ENCODE results near the gene MYOC. TPM values are rescaled to one million over a fixed set of nuclear protein-coding genes. Genes with fewer than 3 reads are reported as not detected.
"Not testable (repeated sequence)": the region's sequence is repeated elsewhere in the genome, so short reads cannot be mapped to it uniquely, and the experiment has no call there.

Gene MYOC
- total RNA-seq, 3 donors from 2014 or later = 0.75 to 3.8 (median 0.75) TPM

DNA sequence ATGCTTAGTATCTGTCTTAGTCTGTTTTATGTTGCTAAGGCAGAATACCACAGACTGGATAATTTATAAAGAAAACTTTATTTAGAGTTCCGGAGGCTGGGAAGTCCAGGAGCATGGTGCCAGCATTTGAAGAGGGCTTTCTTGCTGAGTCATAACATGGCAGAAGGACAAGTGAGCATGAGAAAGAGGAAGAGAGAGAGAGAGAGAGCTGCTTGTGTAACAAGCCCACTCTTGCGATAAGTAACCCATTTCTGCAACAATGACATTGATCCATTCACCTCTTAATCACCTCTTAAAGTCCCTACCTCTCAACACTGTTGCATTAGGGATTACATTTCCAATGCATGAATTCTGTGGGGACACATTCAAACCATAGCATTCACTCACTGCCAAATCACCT, 42.1 kb downstream of the MYOC start:
- intact Hi-C loops (cut with DNase I, micrococcal nuclease) = no loop called here
- TF ChIP-seq, protein P1, sequence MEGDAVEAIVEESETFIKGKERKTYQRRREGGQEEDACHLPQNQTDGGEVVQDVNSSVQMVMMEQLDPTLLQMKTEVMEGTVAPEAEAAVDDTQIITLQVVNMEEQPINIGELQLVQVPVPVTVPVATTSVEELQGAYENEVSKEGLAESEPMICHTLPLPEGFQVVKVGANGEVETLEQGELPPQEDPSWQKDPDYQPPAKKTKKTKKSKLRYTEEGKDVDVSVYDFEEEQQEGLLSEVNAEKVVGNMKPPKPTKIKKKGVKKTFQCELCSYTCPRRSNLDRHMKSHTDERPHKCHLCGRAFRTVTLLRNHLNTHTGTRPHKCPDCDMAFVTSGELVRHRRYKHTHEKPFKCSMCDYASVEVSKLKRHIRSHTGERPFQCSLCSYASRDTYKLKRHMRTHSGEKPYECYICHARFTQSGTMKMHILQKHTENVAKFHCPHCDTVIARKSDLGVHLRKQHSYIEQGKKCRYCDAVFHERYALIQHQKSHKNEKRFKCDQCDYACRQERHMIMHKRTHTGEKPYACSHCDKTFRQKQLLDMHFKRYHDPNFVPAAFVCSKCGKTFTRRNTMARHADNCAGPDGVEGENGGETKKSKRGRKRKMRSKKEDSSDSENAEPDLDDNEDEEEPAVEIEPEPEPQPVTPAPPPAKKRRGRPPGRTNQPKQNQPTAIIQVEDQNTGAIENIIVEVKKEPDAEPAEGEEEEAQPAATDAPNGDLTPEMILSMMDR (IDR thresholded peaks at IDR 0.05) = no peak

DNA sequence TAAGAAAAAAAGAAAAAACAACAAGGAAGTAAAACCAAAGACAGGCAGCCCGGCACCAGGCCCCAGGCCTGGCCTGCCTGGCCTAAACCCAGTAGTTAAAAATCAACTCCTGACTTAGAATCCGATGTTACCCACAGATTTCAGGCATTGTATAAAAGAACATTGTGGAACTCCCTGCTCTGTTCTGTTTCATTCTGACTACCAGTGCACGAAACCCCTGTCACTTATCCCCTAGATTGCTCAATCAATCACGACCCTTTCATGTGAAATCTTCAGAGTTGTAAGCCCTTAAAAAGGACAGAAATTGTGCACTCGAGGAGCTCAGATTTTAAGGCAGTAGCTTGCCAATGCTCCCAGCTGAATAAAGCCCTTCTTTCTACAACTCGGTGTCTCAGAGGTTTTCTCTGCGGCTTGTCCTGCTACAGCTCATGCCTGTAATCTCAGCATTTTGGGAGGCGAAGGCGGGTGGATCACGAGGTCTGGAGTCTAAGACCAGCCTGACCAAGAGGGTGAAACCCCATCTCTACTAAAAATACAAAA, 46.0 kb downstream of the MYOC start:
- no peak for DNase-seq
- intact Hi-C loops (cut with DNase I, micrococcal nuclease) = no loop called here
- no peak for ATAC-seq
- no peak overlapping the region for H3K4me3 ChIP-seq
- H3K4me1 ChIP-seq (ENCODE audit: low read depth) = no peaks in the 10 kb centered on the region
- H3K9me3 ChIP-seq = no peaks in the 10 kb centered on the region
- TF ChIP-seq, protein P1 (IDR thresholded peaks at IDR 0.05) = no peak
- no peaks in the 10 kb centered on the region for H3K36me3 ChIP-seq (ENCODE audit: low read depth)

More for the DNA sequence above, 42.1 kb downstream of the MYOC start:
- Histone ChIP-seq H3K4me3 (no peak overlapping the region), H3K36me3 (ENCODE audit: low read depth) (no peaks in the 10 kb centered on the region), H3K4me1 (ENCODE audit: low read depth) (no peaks in the 10 kb centered on the region), H3K9me3 (no peaks in the 10 kb centered on the region)
- DNase-seq = no peak
- ATAC-seq = no peak

DNA sequence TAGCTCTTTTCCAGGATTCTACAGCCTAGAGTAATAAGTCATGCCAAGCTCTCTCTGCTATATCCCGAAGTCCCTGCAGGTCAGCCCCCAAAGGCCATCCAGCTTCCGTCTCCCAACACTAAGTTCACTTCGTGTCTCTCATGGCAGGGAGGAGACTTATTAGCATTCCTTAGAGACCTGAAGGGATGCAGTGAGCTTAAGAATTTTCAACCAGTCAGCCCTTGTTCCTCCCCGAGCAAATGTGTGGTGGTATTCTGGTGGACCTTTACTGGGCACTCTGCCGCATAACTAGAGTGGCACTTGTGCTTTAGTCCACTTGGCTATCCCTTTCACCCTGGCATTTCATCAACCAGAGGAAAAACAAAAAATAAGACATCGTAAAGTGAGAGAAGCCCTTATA, 49.4 kb downstream of the MYOC start:
- intact Hi-C loops (cut with DNase I, micrococcal nuclease) = not testable (repeated sequence)

DNA sequence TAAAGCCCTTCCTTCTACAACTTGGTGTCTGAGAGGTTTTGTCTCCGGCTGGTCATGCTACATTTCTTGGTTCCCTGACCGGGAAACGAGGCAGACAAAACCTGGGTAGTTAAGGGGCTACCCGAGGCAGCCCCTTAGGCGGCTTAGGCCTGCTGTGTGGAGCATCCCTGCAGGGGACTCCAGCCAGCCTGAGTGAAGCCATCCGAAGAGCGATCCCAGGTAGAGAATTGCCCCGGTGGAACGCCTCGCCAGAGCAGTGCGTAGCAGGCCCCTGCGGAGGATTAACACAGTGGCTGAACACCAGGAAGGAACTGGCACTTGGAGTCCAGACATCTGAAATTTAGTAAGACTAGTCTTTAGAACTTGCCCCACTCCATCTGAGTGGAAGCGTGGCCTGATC, 51.6 kb downstream of the MYOC start:
- H3K9me3 ChIP-seq = no peaks in the 10 kb centered on the region
- no peak for ATAC-seq
- TF ChIP-seq, protein P1 (IDR thresholded peaks at IDR 0.05) = no peak
- no peaks in the 10 kb centered on the region for H3K4me1 ChIP-seq (ENCODE audit: low read depth)
- no peaks in the 10 kb centered on the region for H3K36me3 ChIP-seq (ENCODE audit: low read depth)
- DNase-seq = no peak
- intact Hi-C loops (cut with DNase I, micrococcal nuclease) = no loop called here
- H3K4me3 ChIP-seq = no peak overlapping the region

More for the DNA sequence above, 49.4 kb downstream of the MYOC start:
- H3K36me3 ChIP-seq (ENCODE audit: low read depth); H3K4me3 ChIP-seq; ATAC-seq; DNase-seq; H3K4me1 ChIP-seq (ENCODE audit: low read depth); H3K9me3 ChIP-seq: not testable (repeated sequence)

DNA sequence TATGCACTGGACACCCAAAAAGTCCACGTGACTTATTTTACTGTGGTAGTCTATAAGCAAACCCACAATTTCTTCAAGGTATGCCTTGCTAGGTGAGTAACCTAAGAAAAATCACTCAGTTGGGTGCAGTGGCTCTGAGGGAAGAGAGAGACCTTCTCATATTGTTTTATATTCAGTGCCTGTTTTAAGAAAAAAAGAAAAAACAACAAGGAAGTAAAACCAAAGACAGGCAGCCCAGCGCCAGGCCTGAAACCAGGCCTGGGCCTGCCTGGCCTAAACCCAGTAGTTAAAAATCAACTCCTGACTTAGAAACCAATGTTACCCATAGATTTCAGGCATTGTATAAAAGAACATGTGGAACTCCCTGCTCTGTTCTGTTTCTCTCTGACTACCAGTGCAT, 52.2 kb downstream of the MYOC start:
- intact Hi-C loops (cut with DNase I, micrococcal nuclease); H3K9me3 ChIP-seq; ATAC-seq; H3K36me3 ChIP-seq (ENCODE audit: low read depth); H3K4me1 ChIP-seq (ENCODE audit: low read depth); H3K4me3 ChIP-seq; DNase-seq: not testable (repeated sequence)

DNA sequence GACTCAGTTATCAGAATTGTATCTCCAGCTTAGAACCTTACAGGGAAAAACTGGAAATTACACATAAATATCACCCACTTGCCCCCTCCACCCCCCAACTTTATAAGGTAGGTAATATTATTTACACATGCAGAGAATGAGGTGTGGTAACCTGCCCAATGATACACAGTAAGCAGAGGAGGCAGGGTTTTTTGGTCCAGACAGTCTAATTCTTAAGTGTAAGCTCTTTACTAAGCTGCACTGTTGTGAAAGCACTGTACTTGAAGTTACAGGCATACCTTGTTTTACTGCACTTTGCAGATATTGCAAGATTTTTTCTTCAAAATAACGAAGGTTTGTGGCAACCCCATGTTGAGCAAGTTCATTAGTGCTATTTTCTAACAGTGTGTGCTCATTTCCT, 55.3 kb downstream of the MYOC start:
- ATAC-seq (no peak), DNase-seq (no peak)

More for the DNA sequence above, 55.3 kb downstream of the MYOC start:
- H3K36me3 ChIP-seq (ENCODE audit: low read depth) = no peaks in the 10 kb centered on the region
- TF ChIP-seq, protein P1 (IDR thresholded peaks at IDR 0.05) = no peak
- H3K4me1 ChIP-seq (ENCODE audit: low read depth) = no peaks in the 10 kb centered on the region
- intact Hi-C loops (cut with DNase I, micrococcal nuclease) = no loop called here
- no peaks in the 10 kb centered on the region for H3K9me3 ChIP-seq
- H3K4me3 ChIP-seq = no peak overlapping the region

All from mucosa of descending colon (tissue), 3 donors.